GM19240 (cell line): ENCODE data around the gene PGGHG.
A peak's percentile ranks its signal among the peaks of the same experiment; 100 is the strongest.
"Not testable (repeated sequence)": the region's sequence is repeated elsewhere in the genome, so short reads cannot be mapped to it uniquely, and the experiment has no call there.

Source experiments
- DNase-seq: peaks from one replicate; pipeline ENCODE4 v3.0.0; 2011; ENCODE audit warnings: low spot score; ENCODE audit not compliant: insufficient read length

The PGGHG gene

GRCh38 chr11:288478-289397 lies at the start of gene PGGHG:
PGGHG (plus strand) TSS chr11:289126; CDS start chr11:289817, 691 bp downstream.
- peak; percentile 93 for DNase-seq

DNA sequence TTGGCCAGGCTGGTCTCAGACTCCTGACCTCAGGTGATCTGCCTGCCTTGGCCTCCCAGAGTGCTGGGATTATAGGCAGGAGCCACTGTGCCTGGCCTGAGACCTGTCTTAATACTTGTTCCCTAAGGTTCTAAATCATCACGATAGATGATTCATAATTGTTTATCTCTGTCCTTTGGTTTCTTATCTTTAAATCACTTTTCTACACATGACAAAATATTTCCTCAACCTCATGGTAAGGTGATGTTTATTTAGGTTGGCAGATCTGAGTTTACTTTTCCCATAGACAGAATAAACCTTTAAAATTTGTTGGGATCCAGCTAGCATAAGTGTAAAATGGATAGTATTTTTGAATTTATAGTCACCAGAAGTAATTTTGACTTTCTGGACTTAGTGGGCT lies 48.6 kb upstream of the PGGHG start:
- DNase-seq, result no peak

- DNase-seq, result no peak
These were observed 47.3 kb upstream of the PGGHG start for GRCh38 chr11:241634-242033.

GRCh38 chr11:244376-244775 lies 44.5 kb upstream of the PGGHG start:
- no peak for DNase-seq

DNA sequence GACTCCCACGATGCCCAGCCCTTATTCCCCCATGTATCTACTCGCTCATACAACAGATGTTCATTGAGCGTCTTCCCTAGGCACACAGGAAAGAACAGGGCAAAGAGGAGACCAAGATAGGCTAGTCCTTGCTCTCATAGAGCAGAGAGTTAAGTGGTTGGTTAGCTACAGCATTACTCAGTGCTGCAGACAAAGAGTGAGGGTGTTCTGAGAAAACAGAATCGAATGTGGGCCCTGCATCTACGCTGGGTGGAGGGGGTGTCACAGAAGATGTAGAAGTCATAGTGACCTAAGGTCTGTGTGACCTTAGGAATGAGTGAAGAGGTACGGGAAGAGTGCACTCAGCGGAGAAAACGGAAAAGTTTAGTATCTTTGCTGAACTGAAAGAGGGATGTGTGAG lies 39.9 kb upstream of the PGGHG start:
- DNase-seq, result no peak

DNA sequence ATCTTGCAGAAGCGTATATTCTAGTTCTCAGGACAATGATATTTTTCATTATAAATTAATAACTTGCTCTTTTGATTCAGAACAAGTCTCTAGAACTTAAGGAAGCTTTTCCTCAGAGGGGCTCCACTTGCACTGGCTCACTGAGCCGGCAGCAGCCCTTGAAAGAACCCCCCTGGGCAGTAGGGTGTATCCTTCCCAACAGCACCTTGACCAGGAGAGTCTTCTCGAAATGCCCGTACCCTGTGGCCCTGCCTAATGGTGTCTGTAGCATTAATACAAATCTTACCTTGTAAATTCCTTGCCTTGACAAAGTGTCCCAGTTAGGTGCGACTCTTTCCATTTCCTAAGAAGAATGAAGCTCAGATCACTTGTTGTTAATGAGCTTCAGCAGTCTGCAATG lies 38.7 kb upstream of the PGGHG start:
- DNase-seq, result no peak

GRCh38 chr11:250740-251299 lies 38.1 kb upstream of the PGGHG start:
- DNase-seq, result no peak

DNA sequence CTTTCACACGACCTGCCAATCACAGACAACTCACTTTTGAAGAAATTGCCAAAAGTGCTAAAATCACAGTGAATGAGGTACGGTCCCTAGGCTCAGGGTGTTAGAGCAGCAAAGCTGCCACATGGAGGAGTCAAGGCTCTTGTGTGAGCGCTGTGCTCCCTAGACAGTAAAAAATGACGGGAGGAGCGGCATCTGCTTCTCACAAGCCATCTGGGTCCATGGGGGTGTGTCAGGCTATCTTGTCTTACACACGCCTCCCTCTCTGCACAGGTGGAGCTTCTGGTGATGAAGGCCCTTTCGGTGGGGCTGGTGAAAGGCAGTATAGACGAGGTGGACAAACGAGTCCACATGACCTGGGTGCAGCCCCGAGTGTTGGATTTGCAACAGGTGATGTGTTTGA lies 37.4 kb upstream of the PGGHG start:
- no peak for DNase-seq

- DNase-seq, result no peak
These were observed 36.3 kb upstream of the PGGHG start for GRCh38 chr11:252666-253065.

DNA sequence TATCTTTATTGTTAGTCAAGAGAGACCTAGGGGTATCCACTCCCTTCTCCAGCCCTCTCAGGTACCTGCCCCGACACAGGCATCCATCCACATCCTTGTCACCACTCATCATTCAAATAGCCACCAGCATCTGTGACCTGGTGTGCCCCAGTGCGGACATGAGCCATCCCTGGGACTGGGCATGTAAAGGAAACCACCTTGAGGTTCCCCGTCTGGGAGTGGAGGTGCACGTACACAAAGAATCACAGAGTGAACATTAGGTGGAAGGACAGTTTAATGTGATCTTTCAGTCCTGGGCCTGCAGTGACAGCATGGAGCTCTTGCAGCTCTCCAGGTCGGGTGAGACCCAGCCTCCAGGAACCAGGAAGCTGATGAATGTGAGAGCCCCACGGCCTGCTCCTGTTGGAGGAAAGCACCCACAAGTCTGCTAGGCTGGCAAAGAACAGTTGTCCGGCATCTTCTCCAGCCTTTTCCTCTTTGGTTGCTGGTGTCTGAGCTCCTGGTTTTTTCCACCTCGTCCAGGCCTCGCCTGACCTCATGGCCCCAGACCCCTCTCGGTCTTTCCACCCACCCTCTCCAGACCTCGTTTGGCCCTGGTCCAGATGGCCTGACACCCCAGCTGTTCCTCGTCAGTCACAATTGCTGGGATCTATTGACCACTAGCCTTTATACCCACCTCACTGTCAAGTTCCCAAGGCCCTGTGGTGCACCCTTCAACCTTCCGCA lies 35.6 kb upstream of the PGGHG start:
- no peak for DNase-seq

- no peak for DNase-seq
These were observed 35.0 kb upstream of the PGGHG start for GRCh38 chr11:253886-254270.

DNA sequence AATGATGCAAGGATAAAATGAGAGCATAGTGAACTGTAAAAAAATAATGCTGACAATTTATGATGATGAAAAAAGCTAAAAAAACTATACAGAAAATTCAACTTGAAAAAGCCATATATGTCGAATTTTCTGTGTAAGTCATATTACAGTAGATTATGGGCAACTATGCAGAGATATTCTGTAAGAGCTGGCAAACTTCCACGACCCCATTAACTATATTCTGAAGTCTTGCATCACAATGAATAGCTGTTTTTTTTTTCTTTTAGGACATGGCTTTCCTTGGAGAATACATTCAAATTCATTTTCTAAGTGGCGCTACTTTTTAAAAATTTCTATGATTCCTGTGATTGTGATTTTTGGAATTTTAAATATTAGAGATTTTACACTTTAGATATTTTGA lies 33.8 kb upstream of the PGGHG start:
- no peak for DNase-seq

GRCh38 chr11:255816-256215 lies 33.1 kb upstream of the PGGHG start:
- no peak for DNase-seq

DNA sequence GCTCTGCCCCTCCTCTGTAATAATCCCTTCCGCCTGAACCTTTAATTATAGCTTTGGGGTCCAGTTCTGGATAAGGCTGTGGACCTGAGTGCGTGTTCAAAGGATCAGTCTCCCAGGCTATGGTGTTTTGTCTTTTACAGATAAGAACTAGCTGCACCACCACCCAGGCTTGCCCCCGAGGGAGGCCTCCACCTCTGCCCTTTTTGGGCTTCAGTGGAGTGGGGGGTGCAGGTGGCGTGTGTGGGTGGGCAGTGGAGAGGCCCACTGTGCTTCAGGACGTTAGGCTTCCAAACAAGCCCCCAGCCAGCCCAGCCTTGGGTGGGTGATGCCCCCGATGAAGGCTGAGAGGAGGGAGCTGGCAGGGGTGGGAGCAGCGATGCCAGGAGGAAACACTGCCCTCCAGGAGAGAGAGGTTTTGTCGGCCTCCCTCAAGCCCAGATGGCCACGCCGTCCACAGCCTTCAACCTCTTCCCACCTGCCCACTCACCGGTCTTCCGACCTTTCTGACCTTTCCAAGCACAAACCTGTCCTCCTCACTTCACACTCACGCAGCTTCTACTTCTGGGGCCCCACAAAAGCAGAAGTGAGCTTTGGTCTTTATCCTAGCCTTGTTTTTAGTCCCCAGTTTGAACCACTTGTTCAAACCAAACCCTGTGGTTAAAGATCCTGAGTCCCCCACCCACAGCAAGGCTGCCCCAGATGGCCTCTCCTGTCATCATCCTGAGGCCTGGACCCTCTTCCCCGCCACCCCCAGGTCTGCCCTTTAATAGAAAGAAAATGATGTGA lies 31.8 kb upstream of the PGGHG start:
- no peak for DNase-seq

GRCh38 chr11:257766-258493 lies 31.0 kb upstream of the PGGHG start:
- DNase-seq, result no peak

DNA sequence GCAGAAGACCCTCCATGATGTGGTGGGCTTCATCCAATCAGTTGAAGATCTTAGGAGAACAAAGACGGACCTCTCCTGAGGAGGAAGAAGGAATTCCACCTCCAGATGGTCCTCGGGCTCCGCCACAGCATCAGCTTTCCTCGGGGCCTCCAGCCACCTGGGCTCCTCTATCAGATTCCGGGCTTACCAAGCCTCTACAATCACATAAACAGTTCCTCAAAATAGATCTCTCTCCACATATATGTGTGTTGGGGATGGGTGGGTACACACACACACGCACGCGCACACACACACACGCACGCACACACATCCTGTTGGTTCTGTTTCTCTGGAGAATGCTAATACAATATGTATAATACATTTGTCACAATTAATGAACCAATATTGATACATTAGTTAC lies 29.5 kb upstream of the PGGHG start:
- no peak for DNase-seq

DNA sequence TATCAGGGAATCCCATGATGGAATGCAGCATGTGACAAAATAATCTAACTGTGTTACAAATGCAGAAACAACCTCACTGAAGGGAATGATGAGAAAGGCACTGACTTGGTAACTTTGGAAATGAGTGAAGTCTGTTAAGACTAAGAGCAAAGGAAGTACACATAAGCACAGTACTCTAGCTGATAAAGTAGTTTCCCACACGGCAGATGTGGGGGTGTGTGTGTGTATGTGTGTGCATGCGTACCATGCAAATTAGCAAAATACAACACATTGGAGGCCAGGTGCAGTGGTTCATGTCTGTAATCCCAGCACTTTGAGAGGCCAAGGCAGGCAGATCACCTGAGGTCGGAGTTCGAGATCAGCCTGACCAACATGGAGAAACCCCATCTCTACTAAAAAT lies 27.3 kb upstream of the PGGHG start:
- DNase-seq, result no peak

- no peak for DNase-seq
These were observed 22.1 kb upstream of the PGGHG start for GRCh38 chr11:266676-267439.

GRCh38 chr11:267491-267994 lies 21.4 kb upstream of the PGGHG start:
- no peak for DNase-seq

- DNase-seq, result not testable (repeated sequence)
These were observed 20.2 kb upstream of the PGGHG start for GRCh38 chr11:268716-269145.
